SK-N-SH (cell line): ENCODE measurements around the gene RBM4. TPM values are rescaled to one million over a fixed set of nuclear protein-coding genes. Genes with fewer than 3 reads are reported as not detected.

Source experiments
- CTCF ChIA-PET: fragments of 300-600, 350-600 bp; formaldehyde crosslinking; extraction: SDS; loops from one replicate; lab custom pipeline; 2021; lab: Yijun Ruan, JAX
- POLR2A ChIA-PET: fragments of 350-600 bp; sonication (Branson Sonifier 250); formaldehyde crosslinking; extraction: SDS; loops from one replicate; lab custom pipeline; 2020; ENCODE audit warnings: antibody characterized with exemption, inconsistent platforms; lab: Yijun Ruan, JAX
- DNase-seq: peaks from one replicate; pipeline ENCODE4 v3.0.0; 2012
- H2AFZ ChIP-seq: fragments of 200-600 bp; sonication (generic); 2 replicates; pipeline ENCODE4 v1.8.1; 2016; ENCODE audit warnings: antibody characterized with exemption, mild to moderate bottlenecking, low read depth
- H3F3A ChIP-seq: fragments of 200-600 bp; sonication (generic); replicated peaks from 2 replicates; pipeline ENCODE3; 2016; ENCODE audit warnings: antibody characterized with exemption, mild to moderate bottlenecking; ENCODE audit not compliant: insufficient read depth
- H3K27ac ChIP-seq, 2 experiments: fragments of 200-500 bp in 1 of 2; fragments of 200-600 bp in 1 of 2; sonication (Bioruptor generic) in 1 of 2; sonication (generic), shearing (Covaris generic) in 1 of 2; 2 replicates each; pipeline versions ENCODE4 v1.5.1 to v1.6.1; 2014 to 2016; ENCODE audit warnings: low read depth in 2 of 2, inconsistent platforms in 1 of 2, low read length in 1 of 2, mild to moderate bottlenecking in 1 of 2, mixed read lengths in 1 of 2
- H3K27me3 ChIP-seq: fragments of 200-600 bp; sonication (generic), shearing (Covaris generic); 2 replicates; pipeline ENCODE4 v1.6.1; 2016; ENCODE audit warnings: mixed run types; ENCODE audit not compliant: insufficient read depth
- H3K36me3 ChIP-seq, 2 experiments: fragments of 200-500 bp in 1 of 2; fragments of 200-600 bp in 1 of 2; sonication (Bioruptor generic) in 1 of 2; sonication (generic) in 1 of 2; replicated peaks in 1 of 2; 2 replicates each; pipeline versions ENCODE3 to v1.5.1; 2014 to 2016; ENCODE audit warnings: low read length in 1 of 2, mild to moderate bottlenecking in 1 of 2; ENCODE audit not compliant: insufficient read depth in 2 of 2, control insufficient read depth in 1 of 2
- H3K4me1 ChIP-seq, 2 experiments: fragments of 200-500 bp in 1 of 2; fragments of 200-600 bp in 1 of 2; sonication (Bioruptor generic) in 1 of 2; sonication (generic), shearing (Covaris generic) in 1 of 2; 2 replicates each; pipeline versions ENCODE4 v1.5.1 to v1.6.1; 2014 to 2016; ENCODE audit warnings: low read depth in 1 of 2, low read length in 1 of 2, mixed run types in 1 of 2; ENCODE audit not compliant: insufficient read depth in 2 of 2, control insufficient read depth in 1 of 2
- H3K4me2 ChIP-seq: fragments of 200-600 bp; sonication (generic), shearing (Covaris generic); 2 replicates; pipeline ENCODE4 v1.6.1; 2017; ENCODE audit warnings: mixed run types
- H3K4me3 ChIP-seq, 2 experiments: fragments of 200-500 bp in 1 of 2; fragments of 200-600 bp in 1 of 2; sonication (Bioruptor generic) in 1 of 2; sonication (generic), shearing (Covaris generic) in 1 of 2; 2 replicates each; pipeline versions ENCODE4 v1.5.1 to v1.8.1; 2014 to 2016; ENCODE audit warnings: low read depth in 2 of 2, inconsistent platforms in 1 of 2, low read length in 1 of 2, mild to moderate bottlenecking in 1 of 2, mixed read lengths in 1 of 2, moderate library complexity in 1 of 2
- H3K79me2 ChIP-seq: fragments of 200-600 bp; sonication (generic); 2 replicates; pipeline ENCODE4 v1.8.1; 2017; ENCODE audit warnings: mild to moderate bottlenecking; ENCODE audit not compliant: insufficient read depth
- H3K9ac ChIP-seq: fragments of 200-600 bp; sonication (generic); 2 replicates; pipeline ENCODE4 v1.6.1; 2017; ENCODE audit warnings: mixed run types
- H3K9me2 ChIP-seq: fragments of 200-600 bp; sonication (generic); 2 replicates; pipeline ENCODE4 v1.6.1; 2017; ENCODE audit warnings: mixed run types
- H3K9me3 ChIP-seq: fragments of 200-600 bp; sonication (generic); 2 replicates; pipeline ENCODE4 v1.6.1; 2017; ENCODE audit warnings: mixed run types, mild to moderate bottlenecking, moderate library complexity
- H4K20me1 ChIP-seq: fragments of 200-600 bp; sonication (generic); 2 replicates; pipeline ENCODE4 v1.6.1; 2017; ENCODE audit warnings: mild to moderate bottlenecking, mixed run types; ENCODE audit not compliant: insufficient read depth
- CTCF ChIP-seq: fragments of 200-600 bp; sonication (generic); IDR thresholded peaks from 2 replicates; pipeline ENCODE4 v1.6.1; 2017; ENCODE audit warnings: antibody characterized with exemption, mild to moderate bottlenecking, moderate library complexity
- ELF1 ChIP-seq: IDR thresholded peaks from 2 replicates; pipeline ENCODE4 v1.4.0; 2012
- EP300 ChIP-seq, 2 experiments: IDR thresholded peaks; 2 replicates each; pipeline versions ENCODE4 v1.4.0 to v1.6.1; 2012; ENCODE audit warnings: borderline replicate concordance in 1 of 2, low read depth in 1 of 2, low read length in 1 of 2
- EZH2phosphoT487 ChIP-seq: fragments of 200-600 bp; sonication (generic); IDR thresholded peaks from 2 replicates; pipeline ENCODE4 v1.6.1; 2017; ENCODE audit warnings: low read depth, mixed run types, mild to moderate bottlenecking, antibody characterized with exemption, moderate library complexity, borderline replicate concordance
- FOXJ3 ChIP-seq: sonication (generic); formaldehyde crosslinking; IDR thresholded peaks from 2 replicates; pipeline ENCODE4 v1.5.1; 2020; ENCODE audit warnings: mild to moderate bottlenecking, missing genetic modification reagents
- GABPA ChIP-seq: IDR thresholded peaks from 2 replicates; pipeline ENCODE4 v1.4.0; 2012; ENCODE audit warnings: low read depth, mild to moderate bottlenecking
- GATA2 ChIP-seq: sonication (generic); formaldehyde crosslinking; IDR thresholded peaks from 2 replicates; pipeline ENCODE4 v1.5.0; 2020; ENCODE audit warnings: mild to moderate bottlenecking, missing genetic modification reagents
- IRF3 ChIP-seq: fragments of 150-350 bp; IDR thresholded peaks from 2 replicates; pipeline ENCODE4 v1.6.1; 2016; ENCODE audit warnings: mild to moderate bottlenecking, low read depth, low read length
- JUND ChIP-seq: IDR thresholded peaks from 2 replicates; pipeline ENCODE4 v1.4.0; 2012
- NFIC ChIP-seq: IDR thresholded peaks from 2 replicates; pipeline ENCODE4 v1.4.0; 2012; ENCODE audit warnings: borderline replicate concordance
- RFX5 ChIP-seq: IDR thresholded peaks from 2 replicates; pipeline ENCODE4 v1.6.1; 2012; ENCODE audit warnings: mild to moderate bottlenecking, improper control_type of control experiment, low read length
- RXRA ChIP-seq: IDR thresholded peaks from 2 replicates; pipeline ENCODE4 v1.4.0; 2012; ENCODE audit warnings: low read depth, mild to moderate bottlenecking, borderline replicate concordance
- SMC3 ChIP-seq: IDR thresholded peaks from 2 replicates; pipeline ENCODE4 v1.6.1; 2012; ENCODE audit warnings: low read depth, low read length, improper control_type of control experiment
- TAF1 ChIP-seq: IDR thresholded peaks from 2 replicates; pipeline ENCODE4 v1.6.1; 2012; ENCODE audit warnings: low read depth, mild to moderate bottlenecking, low read length, moderate library complexity, borderline replicate concordance
- TCF12 ChIP-seq: IDR thresholded peaks from 2 replicates; pipeline ENCODE4 v1.4.0; 2012
- TEAD4 ChIP-seq: IDR thresholded peaks from 2 replicates; pipeline ENCODE4 v1.4.0; 2012; ENCODE audit warnings: mild to moderate bottlenecking, borderline replicate concordance; ENCODE audit not compliant: insufficient read depth
- YY1 ChIP-seq: IDR thresholded peaks from 2 replicates; pipeline ENCODE4 v1.4.0; 2012; ENCODE audit warnings: low read depth, mild to moderate bottlenecking
- WGBS: methylation state at CpG from one replicate; pipeline ENCODE4 v1.1.6; 2017; ENCODE audit warnings: low lambda C conversion rate; 5-methylcytosine and 5-hydroxymethylcytosine counted together
- polyA plus RNA-seq, 3 experiments: library from polyadenylated mRNA; depleted of rRNA; stranded (reverse); fragments of >200 nt; gene quantifications; 2 replicates each; pipeline ENCODE4 v1.2.3, GENCODE V29; 2012

RBM4 gene
- polyA plus RNA-seq, 1 of the 3 experiments (the other 2 are of a cell fraction) = 202 TPM

- TF ChIP-seq RFX5 (no peak), YY1 (no peak), RXRA (no peak), TAF1 (no peak), NFIC (no peak), FOXJ3 (CRISPR knock-in tag) (no peak)
- Histone ChIP-seq H3K4me1 (no peaks in the 10 kb centered on the region), H3K36me3 (peaks cover 7 to 52% of the 10 kb centered on the region in 2 experiments), H3K9ac (no peak overlapping the region), H3K9me3 (no peaks in the 10 kb centered on the region), H3K27me3 (no peaks in the 10 kb centered on the region), H3K4me2 (no peak overlapping the region), H3K9me2 (no peaks in the 10 kb centered on the region), H3K4me3 (no peak overlapping the region), H2AFZ (no peak overlapping the region), H3K27ac (no peak overlapping the region), H4K20me1 (peaks cover 53% of the 10 kb centered on the region), H3K79me2 (peaks cover 97% of the 10 kb centered on the region), H3F3A (peaks cover 27% of the 10 kb centered on the region)
- ChIA-PET POLR2A (interaction anchor here (0.7 to 1.3 kb wide), 2 partner anchors 14 to 62 kb away, joined by 3 to 5 read pairs; partner anchors contain the start of gene RBM4), CTCF (interaction anchor here (1.4 to 1.5 kb wide), 2 partner anchors 10 to 25 kb away, joined by 4 read pairs; partner anchors contain the start of gene RBM4B)
- DNase-seq = no peak
- 90% methylated on average over 6 of the region's 6 CpGs for WGBS
Observed at GRCh38 chr11:66653123-66653522, 14.6 kb downstream of the RBM4 start.

- no peak for DNase-seq
- Histone ChIP-seq H3K9me3 (no peaks in the 10 kb centered on the region), H3K4me2 (no peak overlapping the region), H3K27me3 (no peaks in the 10 kb centered on the region), H4K20me1 (peaks cover 17% of the 10 kb centered on the region), H3K9ac (no peak overlapping the region), H3F3A (peaks cover 9% of the 10 kb centered on the region), H3K9me2 (no peaks in the 10 kb centered on the region), H3K36me3 (peaks cover 14 to 43% of the 10 kb centered on the region in 2 experiments), H3K79me2 (peaks cover 86% of the 10 kb centered on the region), H3K4me1 (no peaks in the 10 kb centered on the region), H3K27ac (no peak overlapping the region), H3K4me3 (no peak overlapping the region), H2AFZ (no peak overlapping the region)
- ChIA-PET POLR2A (interaction anchor here (0.6 to 1.1 kb wide), 2 partner anchors 13 to 83 kb away, joined by 3 read pairs; no protein-coding TSS in a partner anchor), CTCF (no interaction called here)
- WGBS = 94% methylated on average over 2 of the region's 2 CpGs
- TF ChIP-seq JUND (no peak), YY1 (no peak), ELF1 (no peak), EP300 (IDR thresholded peaks at IDR 0.05; ENCODE audit: borderline replicate concordance in 1 of 2, low read depth in 1 of 2, low read length in 1 of 2) (no peak), IRF3 (no peak), TCF12 (no peak), GATA2 (no peak), RFX5 (no peak), GABPA (no peak), TEAD4 (no peak), RXRA (no peak), EZH2phosphoT487 (no peak), CTCF (no peak), SMC3 (no peak), TAF1 (no peak)
Observed at GRCh38 chr11:66659763-66660162, 21.3 kb downstream of the RBM4 start.
